A673 (cell line): ENCODE data around the gene PADI4.

ENCODE experiments used
- CTCF ChIP-seq: fragments of 300-800, 200-600 bp; sonication (generic); conservative IDR thresholded peaks from 2 replicates; pipeline ENCODE4 v1.5.1; 2017; ENCODE audit warnings: low read depth, mild to moderate bottlenecking, antibody characterized with exemption, low read length, moderate library complexity, mixed read lengths
- EZH2 ChIP-seq: fragments of 200-600 bp; sonication (generic); IDR thresholded peaks from 2 replicates; pipeline ENCODE4 v1.6.1; 2017; ENCODE audit warnings: borderline replicate concordance, low read depth, mild to moderate bottlenecking, mixed read lengths, antibody characterized with exemption, low read length; ENCODE audit not compliant: poor library complexity, severe bottlenecking

DNA sequence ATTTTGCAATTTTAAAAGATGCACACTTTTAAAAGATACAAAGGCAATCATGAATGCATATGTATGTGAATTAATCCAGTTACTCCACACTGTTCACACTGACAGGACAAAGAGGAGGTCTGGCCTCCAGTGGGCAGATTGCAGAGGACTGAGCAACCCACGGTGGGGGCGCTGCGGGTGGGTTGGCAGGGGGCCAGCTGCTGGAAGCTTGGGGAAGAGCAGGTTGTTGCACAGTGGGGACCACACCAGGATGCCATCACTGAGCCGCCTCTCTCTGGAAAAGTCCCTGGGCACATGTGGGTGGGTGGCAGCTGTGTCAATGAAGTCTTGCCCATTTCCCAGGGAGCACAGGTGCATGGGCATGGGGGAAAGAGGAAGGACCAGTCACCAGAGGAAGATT, 12.7 kb upstream of the PADI4 start:
- TF ChIP-seq CTCF = no peak
- no peak for TF ChIP-seq EZH2
